ENCODE results near the gene DGKB.
A peak's percentile ranks its signal among the peaks of the same experiment; 100 is the strongest.

The DGKB gene

GRCh38 chr7:14821757-14822480 is 80.6 kb downstream of the DGKB start:
- DNase-seq (ENCODE audit: low spot score) = no peak

- DNase-seq (ENCODE audit: low spot score) = no peak
These were observed 83.7 kb downstream of the DGKB start for GRCh38 chr7:14818871-14819270.

- no peak for DNase-seq (ENCODE audit: low spot score)
These were observed 84.5 kb downstream of the DGKB start for GRCh38 chr7:14817829-14818614.

GRCh38 chr7:14807507-14807906 is 95.0 kb downstream of the DGKB start:
- DNase-seq (ENCODE audit: low spot score) = no peak

GRCh38 chr7:14806891-14807290 is 95.7 kb downstream of the DGKB start:
- DNase-seq (ENCODE audit: low spot score) = no peak

GRCh38 chr7:14805105-14805719 is 97.3 kb downstream of the DGKB start:
- no peak for DNase-seq (ENCODE audit: low spot score)

GRCh38 chr7:14800664-14801063 is 101.9 kb downstream of the DGKB start:
- no peak for DNase-seq (ENCODE audit: low spot score)

- DNase-seq (ENCODE audit: low spot score) = no peak
These were observed 109.4 kb downstream of the DGKB start for GRCh38 chr7:14793151-14793550.

GRCh38 chr7:14787551-14787950 is 115.0 kb downstream of the DGKB start:
- no peak for DNase-seq (ENCODE audit: low spot score)

GRCh38 chr7:14786314-14786895 is 116.1 kb downstream of the DGKB start:
- no peak for DNase-seq (ENCODE audit: low spot score)

- no peak for DNase-seq (ENCODE audit: low spot score)
These were observed 124.7 kb downstream of the DGKB start for GRCh38 chr7:14777806-14778205.

- DNase-seq (ENCODE audit: low spot score) = no peak
These were observed 126.3 kb downstream of the DGKB start for GRCh38 chr7:14776266-14776665.

GRCh38 chr7:14773729-14774271 is 128.8 kb downstream of the DGKB start:
- no peak for DNase-seq (ENCODE audit: low spot score)

- DNase-seq (ENCODE audit: low spot score) = no peak
These were observed 131.9 kb downstream of the DGKB start for GRCh38 chr7:14770614-14771013.

GRCh38 chr7:14769261-14769660 is 133.3 kb downstream of the DGKB start:
- no peak for DNase-seq (ENCODE audit: low spot score)

- no peak for DNase-seq (ENCODE audit: low spot score)
These were observed 134.7 kb downstream of the DGKB start for GRCh38 chr7:14767716-14768425.

- DNase-seq (ENCODE audit: low spot score) = no peak
These were observed 135.8 kb downstream of the DGKB start for GRCh38 chr7:14766747-14767146.

- no peak for DNase-seq (ENCODE audit: low spot score)
These were observed 136.8 kb downstream of the DGKB start for GRCh38 chr7:14765731-14766130.

- no peak for DNase-seq (ENCODE audit: low spot score)
These were observed 140.0 kb downstream of the DGKB start for GRCh38 chr7:14762561-14762960.

- DNase-seq (ENCODE audit: low spot score) = peak; percentile 30
These were observed 140.8 kb downstream of the DGKB start for GRCh38 chr7:14761510-14762296.

Data from globus pallidus (tissue), 1 donor.